NCI-H524 (cell line): ENCODE measurements around the gene TRAK1.
A peak's percentile ranks its signal among the peaks of the same experiment; 100 is the strongest.
"Not testable (repeated sequence)": the region's sequence is repeated elsewhere in the genome, so short reads cannot be mapped to it uniquely, and the experiment has no call there.

Experiments
- DNase-seq, 2 experiments: peaks; one replicate each; lab custom pipeline; 2025; lab: John Stamatoyannopoulos, UW

Gene TRAK1, protein sequence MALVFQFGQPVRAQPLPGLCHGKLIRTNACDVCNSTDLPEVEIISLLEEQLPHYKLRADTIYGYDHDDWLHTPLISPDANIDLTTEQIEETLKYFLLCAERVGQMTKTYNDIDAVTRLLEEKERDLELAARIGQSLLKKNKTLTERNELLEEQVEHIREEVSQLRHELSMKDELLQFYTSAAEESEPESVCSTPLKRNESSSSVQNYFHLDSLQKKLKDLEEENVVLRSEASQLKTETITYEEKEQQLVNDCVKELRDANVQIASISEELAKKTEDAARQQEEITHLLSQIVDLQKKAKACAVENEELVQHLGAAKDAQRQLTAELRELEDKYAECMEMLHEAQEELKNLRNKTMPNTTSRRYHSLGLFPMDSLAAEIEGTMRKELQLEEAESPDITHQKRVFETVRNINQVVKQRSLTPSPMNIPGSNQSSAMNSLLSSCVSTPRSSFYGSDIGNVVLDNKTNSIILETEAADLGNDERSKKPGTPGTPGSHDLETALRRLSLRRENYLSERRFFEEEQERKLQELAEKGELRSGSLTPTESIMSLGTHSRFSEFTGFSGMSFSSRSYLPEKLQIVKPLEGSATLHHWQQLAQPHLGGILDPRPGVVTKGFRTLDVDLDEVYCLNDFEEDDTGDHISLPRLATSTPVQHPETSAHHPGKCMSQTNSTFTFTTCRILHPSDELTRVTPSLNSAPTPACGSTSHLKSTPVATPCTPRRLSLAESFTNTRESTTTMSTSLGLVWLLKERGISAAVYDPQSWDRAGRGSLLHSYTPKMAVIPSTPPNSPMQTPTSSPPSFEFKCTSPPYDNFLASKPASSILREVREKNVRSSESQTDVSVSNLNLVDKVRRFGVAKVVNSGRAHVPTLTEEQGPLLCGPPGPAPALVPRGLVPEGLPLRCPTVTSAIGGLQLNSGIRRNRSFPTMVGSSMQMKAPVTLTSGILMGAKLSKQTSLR

DNA sequence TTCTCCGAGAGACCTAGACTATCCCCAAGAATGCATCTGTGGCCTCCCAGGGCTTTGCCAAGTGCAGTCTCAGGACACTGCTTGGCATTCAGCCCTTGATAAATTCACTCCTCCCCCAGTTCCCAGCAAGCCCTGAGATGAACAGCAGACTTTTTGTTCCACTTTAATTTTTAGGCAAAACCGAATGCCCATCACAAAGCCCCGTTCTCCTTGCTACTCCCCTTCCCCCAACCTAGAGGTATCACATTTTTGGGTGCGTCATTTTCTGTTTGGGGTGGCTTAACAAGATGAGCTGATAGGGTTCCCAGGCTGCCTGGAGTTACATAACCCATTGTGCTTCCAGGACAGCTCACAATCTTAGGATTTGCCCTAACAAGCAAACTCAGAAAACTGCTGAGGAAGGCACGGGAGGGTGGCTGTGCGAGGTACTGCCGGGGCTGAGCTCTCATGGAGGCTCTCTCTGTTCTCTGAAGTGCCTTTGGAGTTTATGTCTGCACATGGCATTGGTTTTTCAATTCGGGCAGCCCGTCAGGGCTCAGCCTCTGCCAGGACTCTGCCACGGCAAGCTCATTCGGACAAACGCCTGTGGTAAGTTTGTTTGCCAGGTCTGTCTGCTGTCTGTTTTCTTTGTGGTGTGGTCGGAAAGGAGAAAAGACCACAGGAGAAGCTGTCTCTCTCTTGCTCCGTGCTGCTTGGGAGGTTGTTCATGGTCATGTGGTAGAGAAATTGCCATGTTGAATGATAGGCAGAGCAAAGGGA, at the start of gene TRAK1:
Gene TRAK1 (plus strand): TSS at position 385 of the 759 bp plus-strand sequence. CDS start 113 bp downstream, at position 498.
- no peak for DNase-seq

DNA sequence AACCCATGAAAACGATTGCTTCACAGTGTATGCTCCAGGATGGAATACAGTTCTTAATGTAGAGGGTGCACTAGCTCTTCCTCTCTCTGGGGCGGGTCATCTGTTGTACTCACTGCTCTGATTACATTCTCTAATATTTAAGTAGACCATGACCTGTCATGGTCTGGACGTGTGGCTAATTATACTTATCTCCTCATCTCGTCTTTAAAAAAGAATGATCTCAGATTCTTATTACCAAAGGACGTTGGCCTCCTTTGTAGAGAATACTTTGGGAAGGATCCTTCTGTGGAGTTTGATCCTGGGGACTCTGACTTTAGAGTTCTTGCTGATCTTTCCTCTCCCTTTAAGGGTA, 48.4 kb upstream of the TRAK1 start:
- DNase-seq: peak in 1 of 2 experiments; percentile 45

DNA sequence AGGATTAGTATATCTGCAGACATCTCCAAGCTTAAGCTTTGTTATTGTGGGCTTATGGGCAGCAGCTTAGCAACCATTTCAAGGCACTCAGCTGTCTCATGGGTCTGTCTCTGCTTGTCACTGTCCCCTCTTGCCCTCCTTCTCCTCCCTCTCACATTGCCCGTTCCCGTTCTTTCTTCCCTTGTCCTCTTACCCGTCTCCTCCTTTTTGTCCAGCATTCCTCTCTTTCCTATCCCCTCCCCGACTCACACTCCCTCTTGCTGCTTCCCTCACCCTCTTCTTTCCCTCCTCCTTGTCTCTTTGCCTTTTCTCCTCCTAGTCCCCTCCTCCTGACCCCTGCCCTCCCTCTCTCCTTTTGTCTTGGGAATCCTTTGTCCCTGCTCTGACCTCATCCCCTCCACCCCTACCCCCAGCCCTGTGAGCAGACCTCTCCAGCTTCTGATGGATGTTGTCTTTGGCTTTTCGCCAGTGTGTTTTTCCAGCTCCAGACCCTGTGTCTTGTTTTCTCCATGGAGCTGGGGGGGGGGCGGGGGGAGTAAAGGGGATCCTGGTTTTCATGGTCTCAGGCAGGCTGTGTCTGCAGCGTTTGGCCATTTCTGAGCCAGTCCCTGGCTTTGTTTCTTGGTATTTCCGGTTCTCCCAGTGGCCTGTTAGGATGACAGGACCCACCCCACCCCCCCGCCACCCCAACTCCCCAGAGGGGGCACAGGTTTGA, 47.9 kb upstream of the TRAK1 start:
- peak in 1 of 2 experiments; percentile 63 for DNase-seq

DNA sequence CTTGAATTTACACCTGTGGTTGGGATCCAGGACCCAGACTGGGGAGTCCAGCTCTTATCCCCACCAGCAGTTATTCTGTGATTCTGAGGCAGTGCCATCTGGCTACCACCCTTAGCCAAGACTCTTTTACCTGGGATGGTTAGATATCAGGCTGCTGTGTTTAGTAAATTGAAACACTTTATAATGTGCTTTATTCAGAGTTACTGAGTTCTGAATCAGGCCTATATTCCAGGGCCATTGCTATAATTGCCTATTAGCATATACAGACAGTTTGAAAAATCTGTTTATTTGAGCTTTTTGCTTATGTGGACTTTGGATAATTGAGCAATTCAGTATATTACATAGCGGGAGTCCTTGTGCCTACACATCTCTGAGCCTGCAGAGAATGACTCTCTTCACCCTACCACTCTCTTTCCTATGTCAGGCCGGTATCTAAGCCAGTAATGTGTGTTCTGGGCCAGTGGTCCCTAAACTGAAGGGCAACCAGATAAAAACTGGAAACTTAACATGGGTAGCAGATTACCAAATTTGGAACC, 45.4 kb upstream of the TRAK1 start:
- peak in 1 of 2 experiments; percentile 45 for DNase-seq

DNA sequence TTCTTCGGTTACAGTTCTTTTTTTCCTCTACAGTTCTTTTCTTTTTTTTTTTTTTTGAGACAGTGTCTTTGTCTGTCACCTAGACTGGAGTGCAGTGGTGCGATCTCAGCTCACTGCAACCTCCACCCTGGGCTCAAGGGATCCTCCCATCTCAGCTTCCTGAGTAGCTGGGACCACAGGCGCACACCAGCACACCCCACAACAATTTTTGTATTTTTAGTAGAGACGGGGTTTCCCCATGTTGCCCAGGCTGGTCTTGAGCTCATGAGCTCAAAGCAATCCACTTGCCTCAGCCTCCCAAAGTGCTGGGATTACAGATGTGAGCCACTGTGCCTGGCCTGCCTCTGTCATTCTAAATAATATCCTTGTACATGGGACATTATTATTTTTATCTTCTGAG, 42.6 kb upstream of the TRAK1 start:
- not testable (repeated sequence) for DNase-seq

DNA sequence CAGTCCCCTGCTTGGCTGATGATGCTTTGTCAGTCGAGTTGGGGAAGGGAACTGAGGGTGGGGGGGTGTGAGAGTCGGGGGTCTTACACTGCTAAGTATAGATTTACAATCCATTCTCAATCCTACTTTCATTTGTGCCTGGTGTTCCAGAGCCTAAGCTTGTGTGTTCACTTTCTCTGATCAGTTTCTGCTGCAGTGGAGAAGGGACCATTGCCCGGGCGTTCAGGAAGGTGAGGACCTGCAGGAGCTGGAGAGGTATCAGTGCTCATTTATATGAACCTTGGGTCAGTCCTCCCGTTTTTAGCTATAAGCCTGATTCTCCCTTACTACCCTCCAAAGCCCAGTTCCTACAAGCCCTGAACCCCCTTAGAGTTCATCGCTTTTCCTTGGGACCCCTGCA, 41.0 kb upstream of the TRAK1 start:
- DNase-seq: no peak

DNA sequence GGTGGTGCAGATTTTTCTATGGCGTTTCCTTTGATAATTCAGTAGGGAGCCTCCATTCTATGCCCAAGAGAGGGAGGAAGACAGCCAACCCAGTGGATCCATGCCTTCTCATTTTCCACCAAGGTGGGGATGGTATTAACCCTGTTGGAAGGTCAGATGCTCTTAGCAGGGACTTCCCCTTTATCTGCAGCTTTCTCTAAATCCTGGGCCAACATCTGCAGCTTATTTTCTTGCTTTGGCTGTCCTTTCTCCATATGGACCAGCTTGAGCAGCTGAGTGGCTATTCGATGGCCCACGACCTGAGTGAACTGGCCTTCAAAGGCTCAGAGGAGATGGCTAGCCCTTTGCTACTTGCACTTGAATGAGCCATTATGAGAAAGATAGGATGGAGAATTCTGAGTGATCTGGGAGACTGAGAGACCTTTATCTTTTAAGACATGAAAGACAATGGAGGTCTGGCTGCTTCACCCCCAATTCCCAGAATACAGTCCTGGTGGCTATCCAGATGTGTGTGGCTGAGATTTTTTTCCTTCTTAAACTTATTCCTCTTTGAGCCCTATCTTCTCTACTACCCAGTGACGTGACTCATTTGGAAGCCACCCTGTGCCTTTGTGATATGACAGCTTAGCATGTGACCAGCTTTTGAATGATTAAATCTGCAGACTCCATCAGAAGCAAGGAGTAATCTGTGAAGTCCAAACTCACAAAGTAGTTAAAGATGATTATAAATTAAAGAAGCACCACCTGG, 39.6 kb upstream of the TRAK1 start:
- DNase-seq: no peak

DNA sequence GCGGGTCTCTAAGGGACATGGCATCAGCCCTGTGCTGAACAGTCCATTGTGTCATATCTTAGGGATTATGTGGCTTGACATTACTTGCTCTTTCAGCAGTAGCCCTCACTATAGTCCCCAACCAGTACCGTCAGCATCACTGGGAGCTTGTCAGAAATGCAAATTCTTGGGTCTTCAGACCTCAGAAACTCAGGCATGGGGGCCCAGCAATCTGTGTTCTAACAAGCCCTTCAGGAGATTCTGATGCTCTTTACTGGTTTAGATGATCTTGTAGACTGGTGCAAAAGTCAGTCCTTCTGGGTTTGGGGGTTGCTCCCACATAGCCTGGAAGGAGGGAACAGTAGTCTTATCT, 39.0 kb upstream of the TRAK1 start:
- no peak for DNase-seq

DNA sequence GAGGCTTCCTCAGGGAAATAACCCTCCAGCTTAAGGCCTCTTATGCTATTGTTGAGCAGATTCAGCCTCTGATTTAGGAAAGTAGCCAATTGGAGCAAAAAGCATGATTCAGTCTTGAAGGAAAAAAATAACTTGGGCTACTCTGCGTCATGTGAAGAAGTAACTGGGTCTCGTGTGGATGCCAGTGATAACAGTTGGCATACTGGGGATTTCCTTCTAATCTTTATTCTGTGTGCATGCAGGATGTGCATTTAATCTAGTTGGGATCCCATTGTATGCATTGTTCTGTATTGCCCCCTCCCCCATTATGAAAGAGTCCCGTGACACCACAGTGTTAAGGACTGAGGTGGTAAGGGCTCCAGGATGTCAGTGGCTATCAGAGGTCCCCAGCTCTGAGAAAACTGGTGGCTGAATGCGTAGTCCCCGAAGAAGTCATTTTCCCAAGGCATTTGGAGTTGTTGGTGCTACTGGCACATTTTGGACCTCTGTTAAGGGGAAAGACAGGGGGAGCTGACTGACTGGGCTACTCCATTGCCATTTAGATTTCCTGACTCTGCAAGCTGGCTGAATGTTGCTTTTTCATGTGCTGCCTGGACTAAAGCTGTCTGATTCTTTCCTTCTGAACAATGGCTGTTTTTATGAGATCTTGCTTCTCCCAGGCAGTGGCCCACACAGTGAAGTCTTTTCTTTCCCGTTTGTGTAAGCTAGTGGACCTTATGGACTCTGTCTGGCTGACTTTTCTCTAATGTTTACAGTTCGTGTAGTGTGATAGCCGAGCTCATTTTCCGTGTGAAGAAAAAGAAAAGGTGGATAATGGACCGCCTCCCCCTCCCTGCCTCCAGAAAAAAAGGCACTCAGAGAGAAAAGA, 38.4 kb upstream of the TRAK1 start:
- DNase-seq: no peak

DNA sequence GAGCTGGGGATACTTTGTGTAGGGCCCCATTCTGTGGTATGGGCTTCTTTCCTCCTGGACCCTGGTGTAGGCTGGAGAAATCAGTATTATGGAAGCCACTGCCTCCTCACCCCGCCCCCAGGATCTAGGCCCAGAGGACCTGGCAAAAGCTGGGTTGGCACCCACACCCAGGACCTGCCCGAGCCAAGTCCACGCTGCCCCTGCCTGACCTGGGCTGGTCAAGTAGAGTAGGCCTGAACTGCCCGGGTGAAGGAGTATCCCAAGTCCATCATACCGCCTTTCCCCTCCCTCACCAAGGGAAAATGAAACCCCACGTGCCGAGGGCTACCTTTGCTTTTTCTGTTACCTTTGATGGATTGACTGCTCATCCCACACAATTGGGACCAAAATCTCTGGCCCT, 37.7 kb upstream of the TRAK1 start:
- no peak for DNase-seq

DNA sequence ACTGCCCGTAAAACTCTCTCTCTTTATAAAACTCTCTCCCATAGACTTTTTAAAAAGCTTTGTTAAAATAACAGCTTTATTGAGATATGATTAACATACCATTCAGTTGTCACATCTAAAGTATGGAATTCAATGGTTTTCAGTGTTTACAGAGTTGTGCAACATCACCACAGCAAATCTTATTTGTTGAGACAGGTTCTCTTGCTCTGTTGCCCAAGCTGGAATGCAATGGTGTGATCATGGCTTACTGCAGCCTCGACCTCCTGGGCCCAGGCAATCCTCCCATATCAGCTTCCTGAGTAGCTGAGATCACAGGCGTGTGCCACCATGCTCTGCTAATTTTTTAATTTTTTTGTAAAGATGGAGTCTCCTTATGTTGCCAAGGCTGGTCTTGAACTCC, 35.9 kb upstream of the TRAK1 start:
- DNase-seq: no peak

DNA sequence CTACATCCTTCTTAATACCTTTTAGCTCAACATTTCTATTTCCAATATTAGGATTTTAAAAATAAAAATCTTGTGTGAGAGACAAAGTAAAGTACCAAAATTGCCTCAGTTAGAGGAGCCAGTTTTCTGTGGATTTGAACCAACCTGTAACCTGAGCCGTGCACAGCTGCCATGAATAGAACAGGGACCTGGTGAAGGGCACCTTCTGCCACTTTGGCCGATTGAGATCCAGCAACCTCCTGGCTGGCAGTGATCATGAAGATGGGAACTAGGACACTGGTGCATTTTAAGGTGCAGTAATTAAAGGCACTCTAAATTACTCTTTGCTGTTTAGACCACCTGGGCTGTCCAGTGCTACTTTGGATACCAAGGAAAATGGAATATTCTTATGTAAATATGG, 34.3 kb upstream of the TRAK1 start:
- DNase-seq: peak; percentile 67 to 84

DNA sequence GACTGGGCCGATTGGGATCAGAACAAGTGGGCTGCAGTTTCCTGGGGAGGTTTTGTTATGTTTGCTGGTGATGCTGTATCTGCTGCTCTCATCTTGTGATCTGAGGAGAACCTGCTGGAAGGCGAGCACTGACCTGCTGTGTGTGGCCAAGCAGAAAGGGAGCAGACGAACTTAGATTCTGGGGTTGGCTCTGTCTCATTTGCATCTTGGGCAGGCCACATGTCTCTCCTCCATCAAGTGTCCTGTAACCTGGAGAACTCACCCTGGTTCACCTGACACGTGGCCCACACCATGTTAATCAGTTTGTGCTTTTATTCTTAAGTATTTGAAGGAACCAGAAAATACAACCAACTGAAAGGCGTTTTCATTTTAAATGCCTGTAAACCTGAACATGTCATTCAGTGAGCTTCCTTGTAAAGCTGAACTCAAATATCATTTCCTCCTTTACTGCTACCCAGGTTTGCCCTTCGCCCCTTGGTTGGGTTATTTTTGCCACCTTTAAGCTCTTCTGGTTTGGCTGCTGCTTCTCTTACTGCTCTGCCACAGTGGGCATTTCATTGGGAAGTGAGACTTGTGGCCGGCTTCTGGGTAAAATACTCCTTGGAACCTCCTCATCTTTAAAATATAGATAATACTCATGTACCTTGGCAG, 33.5 kb upstream of the TRAK1 start:
- DNase-seq: no peak

DNA sequence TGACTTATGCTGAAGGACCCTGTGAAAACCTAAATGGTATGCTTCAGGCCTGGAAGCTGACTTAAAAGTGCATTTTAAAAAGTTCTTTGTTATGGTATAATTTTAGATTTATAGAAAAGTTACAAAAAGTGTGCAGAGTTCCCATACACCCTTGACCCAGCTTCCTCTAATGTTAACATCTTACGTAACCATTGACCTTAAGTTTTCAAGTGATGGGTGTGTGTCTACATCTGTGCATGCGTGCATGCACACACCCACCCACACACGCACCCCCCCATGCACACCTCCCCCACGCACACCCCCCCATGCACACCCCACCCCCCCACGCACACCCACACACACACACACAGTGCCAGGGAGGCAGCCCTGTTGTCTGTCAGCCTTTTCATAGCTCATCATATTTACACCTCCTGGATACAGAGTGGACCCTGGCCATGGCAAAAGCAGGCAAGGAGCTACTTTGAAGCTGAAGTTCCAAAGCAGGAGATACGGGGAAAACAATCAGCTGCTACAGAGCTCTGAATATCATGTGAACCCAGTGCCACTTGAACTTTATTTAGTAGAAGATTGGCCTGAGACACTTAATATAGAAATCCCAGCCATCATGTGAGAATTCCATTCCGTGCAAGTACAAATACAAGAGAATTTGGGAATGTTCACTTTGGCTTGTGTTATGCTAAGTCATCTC, 30.0 kb upstream of the TRAK1 start:
- no peak for DNase-seq

DNA sequence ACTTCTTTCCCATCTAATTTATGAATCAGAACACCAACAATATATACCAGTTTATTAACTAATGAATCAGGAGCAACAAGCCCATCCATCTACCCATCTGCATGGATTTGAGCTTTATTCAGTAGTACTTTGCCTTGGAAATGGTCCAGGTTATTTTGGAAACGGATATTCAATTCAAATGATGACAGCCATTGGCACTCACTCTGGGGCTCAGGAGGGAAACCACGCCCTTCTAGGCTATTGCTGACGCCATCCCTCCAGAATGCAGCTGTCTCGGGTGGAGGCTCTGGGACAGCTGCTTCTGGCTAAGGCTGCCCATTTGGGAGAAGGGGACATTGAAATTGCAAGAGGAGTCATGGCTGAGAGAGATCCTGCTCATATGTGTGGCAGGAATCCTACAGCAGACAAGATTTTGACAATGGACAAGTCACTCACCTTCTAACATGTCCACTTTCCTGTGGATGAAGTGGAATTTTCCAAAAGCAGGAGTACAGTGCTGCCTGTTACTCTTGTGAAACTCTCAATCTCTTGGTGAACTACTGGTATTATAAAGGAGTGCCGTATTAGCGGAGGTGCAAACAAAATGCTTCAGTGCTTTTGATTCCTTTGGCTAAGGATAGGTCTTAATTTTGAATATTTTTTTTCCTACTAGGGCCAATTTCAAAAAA, 29.3 kb upstream of the TRAK1 start:
- DNase-seq: peak; percentile 58 to 73

DNA sequence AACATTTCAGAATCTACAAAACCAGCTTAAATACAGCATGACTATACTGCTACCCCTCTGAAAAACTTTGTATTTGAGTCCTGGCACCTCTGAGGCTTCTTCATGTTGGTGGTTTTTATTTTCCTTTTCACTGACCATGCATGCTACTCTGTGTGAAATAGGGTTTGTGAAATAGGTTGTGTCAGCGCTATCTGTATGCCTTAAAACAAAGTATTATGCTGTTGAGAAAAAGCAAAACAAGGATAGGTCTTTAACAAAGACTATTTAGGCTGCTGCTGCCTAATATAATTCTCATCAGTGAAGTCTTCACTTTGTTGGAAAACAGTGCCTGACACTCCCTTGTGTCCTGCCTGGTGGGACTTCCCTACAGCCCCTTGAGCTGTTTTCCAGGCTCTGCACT, 28.7 kb upstream of the TRAK1 start:
- no peak for DNase-seq

DNA sequence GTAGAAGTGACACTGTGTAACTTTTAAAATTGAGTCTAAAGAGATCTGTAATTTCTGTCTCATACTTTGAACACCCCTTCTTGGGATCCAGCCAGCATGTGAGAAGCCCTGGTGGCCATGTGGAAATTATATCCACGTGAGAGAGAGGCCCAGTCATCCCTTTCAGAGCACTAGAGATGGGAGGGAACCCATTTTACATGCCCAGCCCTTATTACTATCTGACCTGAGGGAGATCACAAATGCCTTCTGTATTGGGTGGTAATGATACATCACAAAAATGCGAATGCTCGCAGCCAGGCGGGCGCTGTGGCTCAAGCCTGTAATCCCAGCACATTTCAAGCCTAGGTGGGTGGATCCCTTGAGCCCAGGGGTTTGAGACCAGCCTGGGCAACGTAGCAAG, 27.3 kb upstream of the TRAK1 start:
- DNase-seq: no peak
